HPDE6-E6E7 (cell line): Measurements from ENCODE around the gene RPS6KB2.

Experiments
- DNase-seq: peaks from one replicate; pipeline ENCODE4 v3.0.0; 2011; ENCODE audit warnings: missing footprints; ENCODE audit errors: extremely low spot score

RPS6KB2 gene

DNA sequence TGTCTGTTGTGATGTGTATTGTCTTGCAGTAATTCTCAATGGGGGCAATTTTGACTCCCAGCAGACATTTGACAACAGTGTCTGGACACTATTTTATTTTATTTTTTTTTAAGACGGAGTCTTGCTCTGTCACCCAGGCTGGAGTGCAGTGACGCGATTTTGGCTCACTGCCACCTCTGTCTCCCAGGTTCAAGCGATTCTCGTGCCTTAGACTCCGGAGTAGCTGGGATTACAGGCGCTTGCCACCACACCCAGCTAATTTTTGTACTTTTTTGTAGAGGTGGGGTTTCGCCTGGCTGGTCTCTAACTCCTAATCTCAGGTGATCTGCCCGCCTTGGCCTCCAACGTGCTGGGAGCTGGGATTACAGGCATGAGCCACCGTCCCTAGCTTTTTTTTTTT is 1.4 kb downstream of the RPS6KB2 start:
- no peak for DNase-seq

DNA sequence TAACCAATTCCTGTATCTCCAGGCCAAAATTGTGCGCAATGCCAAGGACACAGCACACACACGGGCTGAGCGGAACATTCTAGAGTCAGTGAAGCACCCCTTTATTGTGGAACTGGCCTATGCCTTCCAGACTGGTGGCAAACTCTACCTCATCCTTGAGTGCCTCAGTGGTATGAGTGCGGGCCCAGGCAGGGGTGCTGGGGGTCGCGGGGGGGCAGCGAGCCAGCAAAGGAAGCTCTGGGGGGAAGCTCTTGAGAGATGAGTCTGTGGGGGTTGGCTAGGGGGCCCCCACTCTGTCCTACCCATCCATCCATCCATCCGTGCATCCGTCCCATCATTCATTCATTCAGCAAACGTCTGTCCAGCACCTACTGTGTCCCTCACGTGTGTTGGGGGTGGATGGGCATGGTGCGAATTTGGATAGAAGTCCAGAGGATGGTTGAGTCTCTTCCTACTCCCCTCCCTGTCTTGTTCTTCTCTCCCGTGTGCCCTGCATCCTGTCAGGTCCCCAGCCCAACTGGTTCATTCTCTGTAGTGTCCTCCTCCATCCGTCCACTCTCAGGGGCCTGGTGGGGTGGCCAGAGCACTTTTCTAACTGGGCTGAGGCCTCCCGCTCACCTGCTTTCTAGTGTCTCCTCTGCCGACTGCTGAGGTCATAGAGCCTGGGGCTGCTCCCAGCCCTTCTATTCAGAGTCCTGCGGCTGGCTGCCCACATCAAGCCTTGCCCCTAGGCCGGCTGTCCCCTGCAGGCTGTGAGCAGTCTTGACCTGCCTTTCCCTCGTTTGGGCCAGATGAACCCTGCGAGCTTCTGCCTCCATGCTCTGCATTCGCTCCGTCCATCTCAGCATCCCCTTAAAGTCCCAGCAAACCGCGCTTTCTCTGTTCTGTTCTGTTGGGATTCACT is 3.3 kb downstream of the RPS6KB2 start:
- DNase-seq = no peak

GRCh38 chr11:67432655-67433349 is 4.5 kb downstream of the RPS6KB2 start:
- no peak for DNase-seq

GRCh38 chr11:67433536-67434394 is 5.5 kb downstream of the RPS6KB2 start:
- no peak for DNase-seq

- no peak for DNase-seq
These were observed 6.1 kb downstream of the RPS6KB2 start for GRCh38 chr11:67434395-67434881.

DNA sequence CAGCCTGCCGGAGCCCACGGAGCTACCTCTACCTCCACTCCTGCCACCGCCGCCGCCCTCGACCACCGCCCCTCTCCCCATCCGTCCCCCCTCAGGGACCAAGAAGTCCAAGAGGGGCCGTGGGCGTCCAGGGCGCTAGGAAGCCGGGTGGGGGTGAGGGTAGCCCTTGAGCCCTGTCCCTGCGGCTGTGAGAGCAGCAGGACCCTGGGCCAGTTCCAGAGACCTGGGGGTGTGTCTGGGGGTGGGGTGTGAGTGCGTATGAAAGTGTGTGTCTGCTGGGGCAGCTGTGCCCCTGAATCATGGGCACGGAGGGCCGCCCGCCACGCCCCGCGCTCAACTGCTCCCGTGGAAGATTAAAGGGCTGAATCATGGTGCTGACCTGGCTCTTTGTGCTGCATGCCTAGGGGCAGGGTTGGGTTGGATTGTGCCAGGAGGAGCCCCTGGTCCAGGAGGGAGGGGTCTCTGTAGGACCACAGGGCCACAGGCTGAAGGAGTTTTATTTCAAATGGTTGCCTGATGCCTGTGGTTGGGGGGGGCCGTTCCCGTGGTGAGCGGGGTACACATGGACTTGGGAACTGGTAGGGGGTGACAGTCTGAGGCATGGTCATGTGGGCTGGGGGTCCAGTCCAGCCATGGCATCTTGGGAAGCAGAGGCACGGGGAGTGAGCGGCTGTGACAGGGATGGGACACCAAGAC is 6.9 kb downstream of the RPS6KB2 start:
- no peak for DNase-seq

GRCh38 chr11:67435727-67436458 is 7.6 kb downstream of the RPS6KB2 start:
- DNase-seq = no peak

GRCh38 chr11:67436459-67437081 is 8.3 kb downstream of the RPS6KB2 start:
- no peak for DNase-seq

- DNase-seq = no peak
These were observed 9.0 kb downstream of the RPS6KB2 start, which contains the start of gene PTPRCAP for GRCh38 chr11:67437082-67437808. Gene PTPRCAP (minus strand): TSS chr11:67437682. CDS start chr11:67437619, 63 bp downstream.

- no peak for DNase-seq
These were observed 9.5 kb downstream of the RPS6KB2 start for GRCh38 chr11:67437809-67438157.

DNA sequence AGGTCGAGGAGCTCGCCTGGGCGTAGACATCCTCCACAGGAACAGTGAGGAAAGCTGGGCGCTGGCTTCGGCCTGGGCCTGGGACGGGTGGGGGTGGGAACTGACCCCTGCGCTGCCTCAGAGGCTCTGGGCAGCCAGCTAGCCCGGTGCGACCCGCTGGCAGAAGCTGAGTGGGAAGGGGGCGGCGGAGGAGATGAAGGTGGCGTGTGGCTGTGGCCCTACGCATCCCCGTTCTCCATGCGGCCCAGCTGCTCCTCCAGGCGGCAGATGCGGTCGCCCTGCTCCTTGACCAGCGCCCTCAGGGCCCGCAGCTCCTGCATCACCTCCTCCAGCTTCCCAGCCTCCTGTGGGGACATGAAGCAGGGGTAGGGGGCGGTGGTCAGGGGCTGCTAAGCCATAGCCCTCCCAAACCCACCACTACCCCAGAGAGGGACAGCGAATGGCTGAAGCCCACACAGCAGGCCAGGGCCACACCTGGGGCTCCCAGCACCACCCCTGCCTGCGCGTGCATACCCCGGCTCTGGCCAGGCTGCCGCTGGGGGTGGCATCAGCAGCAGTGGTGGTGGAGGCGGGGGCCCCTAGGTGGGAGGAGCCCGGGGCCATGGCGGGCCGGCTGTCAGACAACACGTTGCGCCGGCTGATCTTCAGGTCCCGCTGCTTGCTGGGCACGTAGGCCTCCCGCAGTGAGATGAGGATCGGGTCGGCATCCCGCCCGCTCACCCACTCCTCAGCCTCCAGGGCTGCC is 10.0 kb downstream of the RPS6KB2 start:
- DNase-seq = no peak

DNA sequence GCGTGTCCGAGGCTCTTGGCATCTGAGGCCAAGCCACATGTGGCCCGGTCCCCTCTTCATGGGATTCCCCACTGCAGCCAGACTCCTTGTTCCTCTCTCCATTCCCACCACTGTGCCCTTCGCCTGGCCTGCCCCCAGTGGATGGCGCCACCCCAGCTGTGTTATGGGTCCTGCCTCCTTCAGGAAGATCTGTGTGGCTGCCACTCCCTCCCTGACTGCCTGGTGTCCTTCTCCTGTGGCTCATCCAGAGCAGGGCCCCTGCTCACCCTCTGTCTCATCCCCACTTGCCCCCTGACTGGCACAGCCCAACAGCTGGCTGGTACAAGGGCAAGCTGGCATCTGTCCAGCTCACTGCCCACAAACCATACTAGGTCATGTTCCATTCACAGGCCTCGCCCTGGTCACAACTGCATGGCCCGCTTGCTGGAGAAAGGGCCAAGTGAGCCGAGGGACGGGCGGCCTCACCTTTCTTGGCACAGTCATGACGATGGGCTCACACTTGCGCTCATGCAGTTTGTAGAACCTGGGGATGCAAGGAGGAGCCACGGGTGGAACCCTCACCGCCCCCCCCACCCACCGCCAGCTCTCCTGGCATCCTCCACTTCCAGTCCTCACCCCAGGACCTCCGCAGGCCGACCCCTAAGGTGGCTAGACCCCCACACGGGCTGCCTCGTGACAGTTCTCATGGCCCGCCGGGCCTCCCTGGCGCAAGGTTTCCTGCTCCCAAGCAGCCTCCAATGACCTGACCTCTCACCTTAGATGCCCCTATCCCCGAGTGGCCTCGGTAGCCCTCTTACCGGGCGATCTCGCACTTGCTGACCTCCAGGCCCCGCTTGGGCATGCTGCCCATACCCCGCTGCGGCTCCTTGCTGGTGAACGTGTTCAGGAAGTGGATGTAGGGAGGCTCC is 11.3 kb downstream of the RPS6KB2 start:
- no peak for DNase-seq

GRCh38 chr11:67440229-67441097 is 12.2 kb downstream of the RPS6KB2 start:
- DNase-seq = no peak

DNA sequence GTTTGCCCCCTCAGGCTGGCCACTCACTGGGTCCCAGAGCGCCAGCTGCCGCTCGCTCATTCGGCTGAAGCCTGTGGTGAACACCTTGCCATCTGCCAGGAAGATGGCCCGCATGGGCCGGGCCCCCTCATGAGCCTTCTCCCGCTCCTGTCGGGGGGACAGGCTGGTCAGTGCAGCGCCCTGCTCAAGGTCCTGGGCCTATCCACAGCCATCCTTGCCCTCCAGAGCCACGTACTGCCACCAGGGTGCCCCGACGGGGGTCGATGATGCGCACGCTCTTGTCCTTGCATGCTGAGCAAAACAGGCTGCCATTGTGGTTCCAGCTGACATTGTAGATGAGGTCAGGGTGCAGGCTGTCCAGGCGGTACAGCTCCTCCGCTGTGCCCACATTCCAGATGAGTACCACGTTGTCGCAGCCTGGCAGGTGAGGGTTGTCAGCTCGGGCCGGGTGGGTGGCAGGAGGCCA is 12.8 kb downstream of the RPS6KB2 start:
- no peak for DNase-seq

DNA sequence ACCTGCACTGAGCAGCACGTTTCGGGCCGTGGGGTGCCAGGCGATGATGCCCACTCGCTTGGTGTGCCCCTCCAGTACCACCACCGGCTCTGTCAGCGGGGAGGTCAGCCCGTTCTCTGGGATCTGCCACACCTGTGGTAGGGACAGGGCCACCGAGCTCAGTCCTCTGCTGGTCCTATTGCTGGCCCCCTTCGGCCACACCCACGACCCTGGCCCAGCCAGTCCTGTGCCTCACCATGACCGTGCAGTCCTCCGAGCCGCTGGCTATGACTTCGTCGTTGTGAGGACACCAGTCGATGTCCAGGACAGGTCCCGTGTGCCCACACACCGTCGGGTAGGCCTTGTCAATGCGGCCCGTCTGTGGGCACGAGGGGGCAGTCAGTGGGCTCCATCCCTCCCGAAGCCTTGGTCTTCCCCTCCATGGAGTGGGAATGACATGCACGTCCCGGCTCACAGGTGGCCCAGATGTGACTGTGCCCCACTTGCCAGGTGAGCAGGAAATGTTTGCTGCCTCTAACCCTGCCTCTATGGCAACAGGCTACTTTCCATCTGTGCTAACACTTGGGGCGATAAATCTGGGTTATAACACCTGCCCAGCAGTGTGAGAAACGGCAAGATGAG is 13.5 kb downstream of the RPS6KB2 start:
- DNase-seq = no peak
